Stimulated activated CD4-positive, alpha-beta T cell treated with anti-CD3 and anti-CD28 coated beads, Interleukin-12 subunit alpha, Interleukin-12 subunit beta, amount 100 ng/mL, for 48 hours (primary cell): ENCODE measurements around the gene CTNNA3.
"Not testable (repeated sequence)": the region's sequence is repeated elsewhere in the genome, so short reads cannot be mapped to it uniquely, and the experiment has no call there.

Experiments
- DNase-seq, 3 donors: peaks; one replicate each; pipeline ENCODE4 v3.0.0-alpha.2; 2020; ENCODE audit warnings: low read depth in 2 of 3, low spot score in 1 of 3

Gene CTNNA3

GRCh38 chr10:67518756-67519155 is 177.2 kb downstream of the CTNNA3 start:
- no peak for DNase-seq

- DNase-seq = no peak
These were observed 178.0 kb downstream of the CTNNA3 start for GRCh38 chr10:67518043-67518442.

GRCh38 chr10:67506757-67507091 is 189.3 kb downstream of the CTNNA3 start:
- DNase-seq = no peak

GRCh38 chr10:67506083-67506756 is 189.8 kb downstream of the CTNNA3 start:
- DNase-seq = no peak

- no peak for DNase-seq
These were observed 203.5 kb downstream of the CTNNA3 start for GRCh38 chr10:67492317-67493019.

- no peak for DNase-seq
These were observed 207.9 kb downstream of the CTNNA3 start for GRCh38 chr10:67487906-67488619.

GRCh38 chr10:67487199-67487598 is 208.8 kb downstream of the CTNNA3 start:
- DNase-seq = no peak

- no peak for DNase-seq
These were observed 218.1 kb downstream of the CTNNA3 start for GRCh38 chr10:67477868-67478267.

- DNase-seq = no peak
These were observed 219.8 kb downstream of the CTNNA3 start for GRCh38 chr10:67476201-67476600.

GRCh38 chr10:67473850-67474633 is 222.0 kb downstream of the CTNNA3 start:
- no peak for DNase-seq

- DNase-seq = no peak
These were observed 225.0 kb downstream of the CTNNA3 start for GRCh38 chr10:67471022-67471421.

GRCh38 chr10:67464278-67464677 is 231.7 kb downstream of the CTNNA3 start:
- DNase-seq = no peak

GRCh38 chr10:67452892-67453291 is 243.1 kb downstream of the CTNNA3 start:
- no peak for DNase-seq

- DNase-seq = no peak
These were observed 257.2 kb downstream of the CTNNA3 start for GRCh38 chr10:67438605-67439304.

GRCh38 chr10:67433276-67433675 is 262.7 kb downstream of the CTNNA3 start:
- no peak for DNase-seq

- DNase-seq = no peak
These were observed 293.4 kb downstream of the CTNNA3 start for GRCh38 chr10:67402620-67403019.

- DNase-seq = no peak
These were observed 294.3 kb downstream of the CTNNA3 start for GRCh38 chr10:67401711-67402110.

GRCh38 chr10:67386841-67387533 is 309.0 kb downstream of the CTNNA3 start:
- not testable (repeated sequence) for DNase-seq

- DNase-seq = no peak
These were observed 309.7 kb downstream of the CTNNA3 start for GRCh38 chr10:67386260-67386659.

GRCh38 chr10:67385566-67385965 is 310.4 kb downstream of the CTNNA3 start:
- no peak for DNase-seq
